Lower leg skin (tissue), 3 donors: Measurements from ENCODE around the gene CSNK1G1.

Experiments
- CTCF ChIP-seq, 3 donors: fragments of 450-650 bp; IDR thresholded peaks; one replicate each; pipeline ENCODE4 v1.5.1; 2016; ENCODE audit warnings: antibody characterized with exemption in 3 of 3, mild to moderate bottlenecking in 3 of 3, moderate library complexity in 2 of 3
- POLR2A ChIP-seq, 2 donors: fragments of 450-650 bp; IDR thresholded peaks; one replicate each; pipeline ENCODE4 v1.6.1; 2016 to 2017; ENCODE audit warnings: antibody characterized with exemption in 2 of 2, mild to moderate bottlenecking in 1 of 2, moderate library complexity in 1 of 2

GRCh38 chr15:64343222-64343621, 12.8 kb downstream of the CSNK1G1 start:
- TF ChIP-seq CTCF (IDR thresholded peaks at IDR 0.05) (no peak), POLR2A (IDR thresholded peaks at IDR 0.05) (no peak)
